Measurements from ENCODE around the gene NFIL3.

Gene NFIL3

GRCh38 chr9:91416096-91416712, 7.4 kb downstream of the NFIL3 start:
- TF ChIP-seq CTCF (conservative IDR thresholded peaks at IDR 0.05; ENCODE audit: low read depth, low read length), result no peak
- DNase-seq (ENCODE audit: low read depth), result no peak

GRCh38 chr9:91415290-91415689, 8.3 kb downstream of the NFIL3 start:
- no peak overlapping the region for H3K4me3 ChIP-seq (ENCODE audit: low read length)
- no peak for DNase-seq (ENCODE audit: low read depth)
- no peak for TF ChIP-seq CTCF (conservative IDR thresholded peaks at IDR 0.05; ENCODE audit: low read depth, low read length)

More at GRCh38 chr9:91416096-91416712, 7.4 kb downstream of the NFIL3 start:
- no peak overlapping the region for H3K4me3 ChIP-seq (ENCODE audit: low read length)

- no peak for TF ChIP-seq CTCF (conservative IDR thresholded peaks at IDR 0.05; ENCODE audit: low read depth, low read length)
- no peak for DNase-seq (ENCODE audit: low read depth)
- H3K4me3 ChIP-seq (ENCODE audit: low read length), result no peak overlapping the region
Observed at GRCh38 chr9:91412941-91413340, 10.7 kb downstream of the NFIL3 start.

- DNase-seq (ENCODE audit: low read depth), result no peak
- no peak for TF ChIP-seq CTCF (conservative IDR thresholded peaks at IDR 0.05; ENCODE audit: low read depth, low read length)
- no peak overlapping the region for H3K4me3 ChIP-seq (ENCODE audit: low read length)
Observed at GRCh38 chr9:91411096-91411771, 12.4 kb downstream of the NFIL3 start.

- H3K4me3 ChIP-seq (ENCODE audit: low read length), result no peak overlapping the region
- no peak for DNase-seq (ENCODE audit: low read depth)
- TF ChIP-seq CTCF (conservative IDR thresholded peaks at IDR 0.05; ENCODE audit: low read depth, low read length), result no peak
Observed at GRCh38 chr9:91410161-91410560, 13.5 kb downstream of the NFIL3 start.

- no peak for TF ChIP-seq CTCF (conservative IDR thresholded peaks at IDR 0.05; ENCODE audit: low read depth, low read length)
- DNase-seq (ENCODE audit: low read depth), result no peak
- no peak overlapping the region for H3K4me3 ChIP-seq (ENCODE audit: low read length)
Observed at GRCh38 chr9:91408475-91408874, 15.2 kb downstream of the NFIL3 start.

All from retinal pigment epithelial cell (primary cell).